GM12872 (cell line): ENCODE measurements around the gene GGT6.

Experiments used
- CTCF ChIP-seq: IDR thresholded peaks from 3 replicates; pipeline ENCODE4 v1.5.1; 2011; ENCODE audit warnings: low read depth, mild to moderate bottlenecking, low read length, moderate library complexity; ENCODE audit not compliant: insufficient read depth

GGT6 gene

GRCh38 chr17:4602041-4602440 is 41.7 kb upstream of the GGT6 start:
- TF ChIP-seq CTCF: no peak

GRCh38 chr17:4601326-4601725 is 40.9 kb upstream of the GGT6 start:
- no peak for TF ChIP-seq CTCF

GRCh38 chr17:4600563-4600962 is 40.2 kb upstream of the GGT6 start:
- no peak for TF ChIP-seq CTCF

- TF ChIP-seq CTCF: no peak
These were observed 39.3 kb upstream of the GGT6 start for GRCh38 chr17:4599505-4600281.

GRCh38 chr17:4598776-4599504 is 38.6 kb upstream of the GGT6 start:
- TF ChIP-seq CTCF: no peak

GRCh38 chr17:4597975-4598374 is 37.6 kb upstream of the GGT6 start:
- TF ChIP-seq CTCF: no peak

GRCh38 chr17:4596636-4597380 is 36.4 kb upstream of the GGT6 start:
- TF ChIP-seq CTCF: no peak
